ENCODE measurements around the gene AP2A2. TPM values are rescaled to one million over a fixed set of nuclear protein-coding genes. Genes with fewer than 3 reads are reported as not detected.
A peak's percentile ranks its signal among the peaks of the same experiment; 100 is the strongest.

The AP2A2 gene
- total RNA-seq, 1 donor from 2014 or later: 78.1 TPM

GRCh38 chr11:1000357-1001278 lies 74.9 kb downstream of the AP2A2 start:
- Mint-ChIP-seq H3K36me3 (ENCODE audit: low read depth) (peaks cover 8% of the 10 kb centered on the region), H3K27ac (ENCODE audit: unreplicated experiment) (peak overlapping the region; percentile 51), H3K4me3 (no peak overlapping the region), H3K4me1 (peaks cover 14% of the 10 kb centered on the region), H3K27me3 (ENCODE audit: low read depth) (no peaks in the 10 kb centered on the region), H3K9me3 (no peaks in the 10 kb centered on the region)
- TF ChIP-seq, protein P1, sequence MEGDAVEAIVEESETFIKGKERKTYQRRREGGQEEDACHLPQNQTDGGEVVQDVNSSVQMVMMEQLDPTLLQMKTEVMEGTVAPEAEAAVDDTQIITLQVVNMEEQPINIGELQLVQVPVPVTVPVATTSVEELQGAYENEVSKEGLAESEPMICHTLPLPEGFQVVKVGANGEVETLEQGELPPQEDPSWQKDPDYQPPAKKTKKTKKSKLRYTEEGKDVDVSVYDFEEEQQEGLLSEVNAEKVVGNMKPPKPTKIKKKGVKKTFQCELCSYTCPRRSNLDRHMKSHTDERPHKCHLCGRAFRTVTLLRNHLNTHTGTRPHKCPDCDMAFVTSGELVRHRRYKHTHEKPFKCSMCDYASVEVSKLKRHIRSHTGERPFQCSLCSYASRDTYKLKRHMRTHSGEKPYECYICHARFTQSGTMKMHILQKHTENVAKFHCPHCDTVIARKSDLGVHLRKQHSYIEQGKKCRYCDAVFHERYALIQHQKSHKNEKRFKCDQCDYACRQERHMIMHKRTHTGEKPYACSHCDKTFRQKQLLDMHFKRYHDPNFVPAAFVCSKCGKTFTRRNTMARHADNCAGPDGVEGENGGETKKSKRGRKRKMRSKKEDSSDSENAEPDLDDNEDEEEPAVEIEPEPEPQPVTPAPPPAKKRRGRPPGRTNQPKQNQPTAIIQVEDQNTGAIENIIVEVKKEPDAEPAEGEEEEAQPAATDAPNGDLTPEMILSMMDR (conservative IDR thresholded peaks at IDR 0.05): no peak
- no peak for DNase-seq (ENCODE audit: low read depth, low spot score)

DNA sequence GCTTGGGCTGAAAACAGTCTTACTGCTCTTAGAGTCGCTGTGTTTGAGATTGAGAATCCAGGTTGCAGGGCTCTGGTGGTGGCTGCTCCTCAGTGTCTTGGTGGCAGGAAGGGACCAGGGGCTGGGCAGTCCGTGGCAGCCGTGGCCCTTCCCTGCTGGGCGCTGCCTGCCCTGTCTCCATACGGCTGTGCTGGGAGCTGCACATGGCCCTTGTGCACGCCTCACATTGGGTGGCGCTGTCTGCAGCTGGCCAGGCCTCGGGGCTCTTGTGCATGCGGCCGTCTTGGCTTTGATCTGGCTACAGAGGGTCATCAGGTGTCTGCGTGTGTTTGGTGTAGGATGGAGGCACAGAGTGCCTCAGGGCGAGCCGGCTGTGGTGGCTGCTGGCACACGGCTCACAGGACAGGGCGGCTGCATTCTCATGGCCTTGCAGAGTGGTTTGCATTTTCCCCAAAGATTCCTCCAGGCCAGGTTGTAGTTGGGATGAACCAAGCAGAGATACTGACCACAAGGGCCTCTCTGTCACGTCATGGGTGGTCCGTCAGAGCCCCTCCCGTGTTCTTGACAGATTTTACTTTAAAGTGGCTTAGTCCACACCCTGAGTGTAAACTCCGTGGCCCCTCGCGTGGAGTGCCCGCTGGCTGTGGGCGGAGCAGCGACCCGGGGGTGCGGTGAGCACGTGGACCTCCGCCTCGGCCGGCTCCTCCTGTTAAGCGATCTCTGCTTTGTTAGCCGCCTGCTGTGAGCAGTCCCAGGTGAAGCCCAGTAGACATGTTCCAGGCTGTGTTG lies 76.1 kb downstream of the AP2A2 start:
- Mint-ChIP-seq H3K27me3 (ENCODE audit: low read depth) (no peaks in the 10 kb centered on the region), H3K27ac (ENCODE audit: unreplicated experiment) (peak overlapping the region; percentile 67), H3K4me3 (no peak overlapping the region), H3K4me1 (peaks cover 6% of the 10 kb centered on the region), H3K36me3 (ENCODE audit: low read depth) (peaks cover 6% of the 10 kb centered on the region), H3K9me3 (no peaks in the 10 kb centered on the region)
- TF ChIP-seq, protein P1 (conservative IDR thresholded peaks at IDR 0.05): no peak
- no peak for DNase-seq (ENCODE audit: low read depth, low spot score)

GRCh38 chr11:1002406-1002984 lies 76.8 kb downstream of the AP2A2 start:
- no peak overlapping the region for H3K4me3 Mint-ChIP-seq
- H3K4me1 Mint-ChIP-seq: peaks cover 6% of the 10 kb centered on the region
- peaks cover 6% of the 10 kb centered on the region for H3K36me3 Mint-ChIP-seq (ENCODE audit: low read depth)
- H3K27me3 Mint-ChIP-seq (ENCODE audit: low read depth): no peaks in the 10 kb centered on the region
- H3K9me3 Mint-ChIP-seq: no peaks in the 10 kb centered on the region
- TF ChIP-seq, protein P1 (conservative IDR thresholded peaks at IDR 0.05): no peak
- no peak for DNase-seq (ENCODE audit: low read depth, low spot score)
- H3K27ac Mint-ChIP-seq (ENCODE audit: unreplicated experiment): no peak overlapping the region

DNA sequence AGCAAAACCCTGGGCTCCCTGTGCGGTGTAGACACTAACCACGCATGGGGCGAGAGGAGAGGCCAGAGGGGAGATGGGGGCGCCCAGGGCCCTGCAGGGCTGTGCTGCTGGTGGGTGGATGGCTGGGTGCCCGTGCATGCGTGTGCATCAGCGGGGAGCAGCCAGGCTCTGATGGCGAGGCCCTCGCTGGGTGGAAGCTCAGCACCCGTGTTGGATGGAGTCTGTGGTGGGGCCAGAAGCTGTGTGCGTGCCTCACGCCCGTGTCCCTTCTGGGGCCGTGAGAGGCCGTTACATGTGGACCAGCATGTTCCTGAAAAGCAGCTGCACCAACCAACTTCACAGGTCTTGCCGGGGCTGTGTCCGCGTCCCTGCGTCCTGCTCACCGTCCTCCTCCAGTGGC lies 77.5 kb downstream of the AP2A2 start:
- Mint-ChIP-seq H3K27ac (ENCODE audit: unreplicated experiment) (no peak overlapping the region), H3K27me3 (ENCODE audit: low read depth) (no peaks in the 10 kb centered on the region), H3K4me1 (peaks cover 6% of the 10 kb centered on the region), H3K9me3 (no peaks in the 10 kb centered on the region), H3K4me3 (no peak overlapping the region), H3K36me3 (ENCODE audit: low read depth) (peaks cover 6% of the 10 kb centered on the region)
- TF ChIP-seq, protein P1 (conservative IDR thresholded peaks at IDR 0.05): no peak
- no peak for DNase-seq (ENCODE audit: low read depth, low spot score)

- Mint-ChIP-seq H3K9me3 (no peaks in the 10 kb centered on the region), H3K27me3 (ENCODE audit: low read depth) (no peaks in the 10 kb centered on the region), H3K36me3 (ENCODE audit: low read depth) (peaks cover 3% of the 10 kb centered on the region), H3K4me1 (peaks cover 2% of the 10 kb centered on the region), H3K27ac (ENCODE audit: unreplicated experiment) (no peak overlapping the region), H3K4me3 (no peak overlapping the region)
- TF ChIP-seq, protein P1 (conservative IDR thresholded peaks at IDR 0.05): no peak
- DNase-seq (ENCODE audit: low read depth, low spot score): no peak
These were observed 80.3 kb downstream of the AP2A2 start for GRCh38 chr11:1005928-1006327.
